Calu3 (cell line): ENCODE results near the gene SOX8. TPM values are rescaled to one million over a fixed set of nuclear protein-coding genes. Genes with fewer than 3 reads are reported as not detected.

Experiments used
- BruUV-seq: library from RNA; stranded (reverse); fragments of 400-500 nt; replicated peaks from 2 replicates; lab custom pipeline; 2021; lab: Mats Ljungman, UMichigan
- CTCF ChIA-PET: fragments of 300-600 bp; sonication (Branson Sonifier 250); formaldehyde crosslinking; loops from one replicate; lab custom pipeline; 2022; ENCODE audit warnings: antibody characterized with exemption; lab: Charles Lee
- DNase-seq: peaks from one replicate; pipeline ENCODE4 v3.0.0; 2022
- H3K27ac Mint-ChIP-seq: one replicate; pipeline ENCODE4 v1.8.0; 2022; ENCODE audit warnings: mixed read lengths; ENCODE audit not compliant: unreplicated experiment
- H3K27me3 Mint-ChIP-seq: one replicate; pipeline ENCODE4 v1.8.0; 2022; ENCODE audit warnings: mixed read lengths; ENCODE audit not compliant: unreplicated experiment
- H3K36me3 Mint-ChIP-seq: one replicate; pipeline ENCODE4 v1.8.0; 2022; ENCODE audit warnings: mild to moderate bottlenecking, moderate library complexity, mixed read lengths; ENCODE audit not compliant: insufficient read depth, unreplicated experiment
- H3K4me1 Mint-ChIP-seq: one replicate; pipeline ENCODE4 v1.8.0; 2022; ENCODE audit warnings: mild to moderate bottlenecking, low read depth, mixed read lengths; ENCODE audit not compliant: unreplicated experiment
- H3K4me3 Mint-ChIP-seq: one replicate; pipeline ENCODE4 v1.8.0; 2022; ENCODE audit warnings: mild to moderate bottlenecking, low read depth, moderate library complexity, mixed read lengths; ENCODE audit not compliant: unreplicated experiment
- H3K9me3 Mint-ChIP-seq: one replicate; pipeline ENCODE4 v1.8.0; 2022; ENCODE audit warnings: low read depth, mixed read lengths; ENCODE audit not compliant: unreplicated experiment
- intact Hi-C: fragments of 100-400 bp; cut with micrococcal nuclease; formaldehyde crosslinking; loops from one replicate; pipeline ENCODE4 v1.10.0; 2022; ENCODE audit not compliant: unreplicated experiment
- total RNA-seq: library from RNA; stranded (reverse); gene quantifications from 2 replicates; pipeline ENCODE4 v1.2.3, GENCODE V29; 2022
- TF ChIP-seq, protein P1 (sequence below): fragments of 200-600 bp; IDR thresholded peaks from one replicate; pipeline ENCODE4 v1.8.0; 2022; ENCODE audit warnings: antibody characterized with exemption; ENCODE audit not compliant: unreplicated experiment

Gene SOX8
- total RNA-seq, 1 experiment from 2014 or later: 0.92 TPM

DNA sequence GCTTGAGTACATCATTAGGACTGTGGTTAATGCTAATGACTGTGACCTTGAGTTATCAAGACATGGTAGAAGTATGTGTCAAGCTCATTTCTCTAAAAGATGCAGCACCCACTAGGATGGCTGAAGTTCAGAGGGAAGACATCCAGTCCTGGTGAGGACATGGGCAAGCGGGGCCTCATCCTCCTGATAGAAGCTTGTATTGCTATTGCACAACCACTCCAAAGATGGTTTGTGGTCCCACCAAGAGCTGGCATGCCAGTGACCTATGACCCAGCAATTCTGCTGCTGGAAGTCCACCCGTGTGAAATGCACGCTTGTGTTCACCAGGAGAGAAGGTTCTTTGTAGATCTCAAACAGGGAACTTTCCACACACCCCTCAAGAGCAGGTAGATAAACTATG is 14.2 kb downstream of the SOX8 start:
- H3K36me3 Mint-ChIP-seq: peaks cover 5% of the 10 kb centered on the region
- intact Hi-C loops: no loop called here
- peaks cover 87% of the 10 kb centered on the region for H3K27me3 Mint-ChIP-seq
- DNase-seq: no peak
- no peaks in the 10 kb centered on the region for H3K9me3 Mint-ChIP-seq
- BruUV-seq: no TSS peak
- H3K27ac Mint-ChIP-seq: no peak overlapping the region
- CTCF ChIA-PET: no interaction called here
- peaks cover 29% of the 10 kb centered on the region for H3K4me1 Mint-ChIP-seq
- TF ChIP-seq, protein P1, sequence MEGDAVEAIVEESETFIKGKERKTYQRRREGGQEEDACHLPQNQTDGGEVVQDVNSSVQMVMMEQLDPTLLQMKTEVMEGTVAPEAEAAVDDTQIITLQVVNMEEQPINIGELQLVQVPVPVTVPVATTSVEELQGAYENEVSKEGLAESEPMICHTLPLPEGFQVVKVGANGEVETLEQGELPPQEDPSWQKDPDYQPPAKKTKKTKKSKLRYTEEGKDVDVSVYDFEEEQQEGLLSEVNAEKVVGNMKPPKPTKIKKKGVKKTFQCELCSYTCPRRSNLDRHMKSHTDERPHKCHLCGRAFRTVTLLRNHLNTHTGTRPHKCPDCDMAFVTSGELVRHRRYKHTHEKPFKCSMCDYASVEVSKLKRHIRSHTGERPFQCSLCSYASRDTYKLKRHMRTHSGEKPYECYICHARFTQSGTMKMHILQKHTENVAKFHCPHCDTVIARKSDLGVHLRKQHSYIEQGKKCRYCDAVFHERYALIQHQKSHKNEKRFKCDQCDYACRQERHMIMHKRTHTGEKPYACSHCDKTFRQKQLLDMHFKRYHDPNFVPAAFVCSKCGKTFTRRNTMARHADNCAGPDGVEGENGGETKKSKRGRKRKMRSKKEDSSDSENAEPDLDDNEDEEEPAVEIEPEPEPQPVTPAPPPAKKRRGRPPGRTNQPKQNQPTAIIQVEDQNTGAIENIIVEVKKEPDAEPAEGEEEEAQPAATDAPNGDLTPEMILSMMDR: no peak
- no peak overlapping the region for H3K4me3 Mint-ChIP-seq

DNA sequence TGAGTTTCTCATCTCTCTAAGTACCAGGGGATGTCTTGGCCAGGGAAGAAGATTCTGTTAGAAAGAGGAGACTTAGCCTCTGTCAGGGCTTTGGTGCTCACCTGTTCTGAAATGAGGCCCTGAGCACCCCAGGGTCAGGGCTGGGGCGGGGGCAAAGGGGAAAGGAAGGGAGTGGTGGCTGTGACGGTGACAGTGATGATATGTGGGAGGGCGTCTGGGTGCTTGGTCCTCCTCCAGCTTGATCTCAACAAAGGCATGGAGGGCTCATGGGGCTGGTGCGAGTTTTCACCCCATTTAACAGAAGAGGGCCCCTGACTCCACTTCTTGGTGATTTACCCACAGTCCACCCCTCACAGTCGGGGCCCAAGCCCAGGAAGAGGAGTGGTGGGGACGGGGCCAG is 15.1 kb downstream of the SOX8 start:
- peaks cover 5% of the 10 kb centered on the region for H3K36me3 Mint-ChIP-seq
- TF ChIP-seq, protein P1: no peak
- peaks cover 29% of the 10 kb centered on the region for H3K4me1 Mint-ChIP-seq
- no peak overlapping the region for H3K27ac Mint-ChIP-seq
- DNase-seq: no peak
- CTCF ChIA-PET: no interaction called here
- H3K27me3 Mint-ChIP-seq: peaks cover 87% of the 10 kb centered on the region
- H3K4me3 Mint-ChIP-seq: peak overlapping the region; percentile 2
- no TSS peak for BruUV-seq
- intact Hi-C loops: no loop called here
- H3K9me3 Mint-ChIP-seq: no peaks in the 10 kb centered on the region

DNA sequence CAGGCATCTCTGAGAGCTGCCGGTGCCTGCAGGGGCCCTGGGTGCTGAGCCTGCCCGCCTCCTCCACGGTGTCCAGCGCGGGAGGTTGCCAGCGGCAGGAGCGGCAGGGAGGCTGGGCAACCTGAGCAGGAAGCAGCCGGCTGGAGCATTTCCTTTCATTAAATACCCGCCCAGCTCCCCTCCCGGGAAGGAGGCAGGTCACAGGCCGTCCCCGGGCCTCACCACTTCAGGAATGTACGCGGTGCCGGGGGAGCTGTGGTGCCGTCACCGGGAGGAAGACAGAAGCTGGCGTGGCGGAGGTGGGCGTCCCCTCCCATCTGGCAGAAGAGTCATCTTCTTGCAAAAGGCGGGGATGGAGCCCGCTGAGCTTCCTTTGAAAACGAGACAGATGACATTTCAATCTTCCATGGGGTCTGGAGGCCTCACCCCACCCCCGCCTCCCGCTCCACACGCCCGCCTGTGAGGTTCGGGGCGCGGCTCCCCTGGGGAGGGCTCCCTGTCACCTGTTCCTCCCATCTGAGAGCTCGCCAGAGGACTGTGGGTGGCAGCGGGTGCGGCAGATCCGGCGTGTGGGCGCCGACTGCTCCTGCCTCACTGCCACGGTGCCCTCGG is 16.0 kb downstream of the SOX8 start:
- DNase-seq: peak; percentile 75
- CTCF ChIA-PET: interaction anchor here (0.6 to 1.6 kb wide), 6 partner anchors 10 to 105 kb away, joined by 3 to 4 read pairs (median 3); no protein-coding TSS in a partner anchor
- Mint-ChIP-seq H3K4me1 (peaks cover 29% of the 10 kb centered on the region), H3K27me3 (peaks cover 83% of the 10 kb centered on the region), H3K4me3 (peak overlapping the region; percentile 51), H3K27ac (no peak overlapping the region), H3K36me3 (peaks cover 7% of the 10 kb centered on the region), H3K9me3 (no peaks in the 10 kb centered on the region)
- no TSS peak for BruUV-seq
- intact Hi-C loops: no loop called here
- TF ChIP-seq, protein P1: no peak

DNA sequence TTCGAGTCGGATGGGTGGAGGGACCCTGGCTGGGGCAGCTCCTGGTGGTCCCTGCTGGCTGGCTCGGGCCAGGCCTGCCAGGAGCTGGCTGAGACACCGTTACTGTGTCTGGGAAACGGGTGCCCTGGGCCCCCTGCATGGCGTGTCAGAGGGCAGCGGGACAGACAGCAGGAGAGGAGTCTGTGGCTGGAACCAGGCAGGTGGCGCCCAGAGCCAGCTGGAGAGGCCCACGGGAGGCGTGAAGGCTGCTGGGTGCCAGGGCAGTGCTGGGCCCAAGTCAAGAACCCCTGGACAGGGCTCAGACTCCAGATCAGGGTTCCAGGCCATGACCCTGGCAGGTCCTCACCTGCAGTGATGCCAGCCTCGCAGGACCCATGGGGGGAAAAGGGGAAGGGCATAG is 16.6 kb downstream of the SOX8 start:
- peaks cover 78% of the 10 kb centered on the region for H3K27me3 Mint-ChIP-seq
- no TSS peak for BruUV-seq

More for the DNA sequence above, 16.6 kb downstream of the SOX8 start:
- CTCF ChIA-PET: interaction anchor here (0.8 to 1.6 kb wide), 4 partner anchors 9 to 96 kb away, joined by 3 to 4 read pairs (median 3); no protein-coding TSS in a partner anchor
- peak overlapping the region; percentile 51 for H3K4me3 Mint-ChIP-seq
- no peak overlapping the region for H3K27ac Mint-ChIP-seq
- intact Hi-C loops: no loop called here
- H3K9me3 Mint-ChIP-seq: no peaks in the 10 kb centered on the region
- H3K36me3 Mint-ChIP-seq: peaks cover 12% of the 10 kb centered on the region
- no peak for DNase-seq
- TF ChIP-seq, protein P1: no peak
- peaks cover 29% of the 10 kb centered on the region for H3K4me1 Mint-ChIP-seq
